Measurements from ENCODE around the gene ZNF629. TPM values are rescaled to one million over a fixed set of nuclear protein-coding genes. Genes with fewer than 3 reads are reported as not detected.

Gene ZNF629
- total and polyA plus RNA-seq, 2 experiments from 2014 or later = 4.1 to 20.3 TPM

DNA sequence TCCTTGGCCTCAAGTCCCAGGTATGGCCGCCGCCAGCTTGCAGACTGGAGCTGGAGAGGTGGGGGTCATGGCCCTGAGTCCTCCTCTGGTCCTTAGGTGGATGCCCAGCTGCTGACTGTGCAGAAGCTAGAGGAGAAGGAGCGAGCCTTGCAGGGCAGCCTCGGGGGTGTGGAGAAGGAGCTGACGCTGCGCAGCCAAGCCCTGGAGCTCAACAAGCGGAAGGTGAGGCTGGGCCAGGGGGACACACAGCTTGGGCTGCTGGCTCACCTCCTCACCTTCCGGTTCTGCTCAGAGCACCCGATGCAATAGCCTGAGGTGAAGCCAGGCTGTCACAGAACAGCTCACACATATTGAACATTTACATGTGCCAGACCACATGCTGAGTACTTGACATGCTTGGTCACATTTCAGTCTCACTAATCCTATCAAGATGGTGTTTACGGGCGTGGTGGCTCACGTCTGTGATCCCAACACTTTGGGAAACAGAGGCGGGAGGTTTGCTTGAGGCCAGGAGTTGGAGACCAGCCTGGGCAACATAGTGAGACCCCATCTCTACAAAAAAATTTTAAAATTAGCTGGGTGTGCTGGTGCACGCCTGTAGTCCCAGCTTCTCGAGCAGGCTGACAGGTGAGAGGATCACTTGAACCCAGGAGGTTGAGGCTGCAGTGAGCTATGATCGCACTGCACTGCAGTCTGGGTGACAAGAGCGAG lies 17.5 kb downstream of the ZNF629 start:
- H3K4me3 ChIP-seq = no peak overlapping the region
- no peak overlapping the region for H3K27ac Mint-ChIP-seq
- H3K79me2 ChIP-seq (replicated peaks; ENCODE audit: insufficient read depth) = peaks cover 2% of the 10 kb centered on the region; the same call in 1 of the 2 replicates
- no peak for DNase-seq (ENCODE audit: low spot score)
- H3K27me3 Mint-ChIP-seq (ENCODE audit: insufficient read depth, low read depth, poor library complexity) = peaks cover 8% of the 10 kb centered on the region
- H3K4me1 ChIP-seq (ENCODE audit: insufficient read depth) = no peaks in the 10 kb centered on the region
- TF ChIP-seq CREB1 (CRISPR knock-in tag; IDR thresholded peaks at IDR 0.05; ENCODE audit: low read depth) (no peak), ZNF331 (CRISPR knock-in tag; IDR thresholded peaks at IDR 0.05; ENCODE audit: low read depth) (no peak), JUNB (IDR thresholded peaks at IDR 0.05; ENCODE audit: unreplicated experiment) (no peak)
- TF ChIP-seq, protein P1, sequence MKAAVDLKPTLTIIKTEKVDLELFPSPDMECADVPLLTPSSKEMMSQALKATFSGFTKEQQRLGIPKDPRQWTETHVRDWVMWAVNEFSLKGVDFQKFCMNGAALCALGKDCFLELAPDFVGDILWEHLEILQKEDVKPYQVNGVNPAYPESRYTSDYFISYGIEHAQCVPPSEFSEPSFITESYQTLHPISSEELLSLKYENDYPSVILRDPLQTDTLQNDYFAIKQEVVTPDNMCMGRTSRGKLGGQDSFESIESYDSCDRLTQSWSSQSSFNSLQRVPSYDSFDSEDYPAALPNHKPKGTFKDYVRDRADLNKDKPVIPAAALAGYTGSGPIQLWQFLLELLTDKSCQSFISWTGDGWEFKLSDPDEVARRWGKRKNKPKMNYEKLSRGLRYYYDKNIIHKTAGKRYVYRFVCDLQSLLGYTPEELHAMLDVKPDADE (IDR thresholded peaks at IDR 0.05) = no peak
- no peak overlapping the region for H3K4me2 ChIP-seq
- no peaks in the 10 kb centered on the region for H3K4me1 Mint-ChIP-seq
- H3K9me3 Mint-ChIP-seq = no peaks in the 10 kb centered on the region
- no peak overlapping the region for H3K27ac ChIP-seq (ENCODE audit: low read depth)
- no peak overlapping the region for H2AFZ ChIP-seq
- no peaks in the 10 kb centered on the region for H3K9me2 ChIP-seq (ENCODE audit: insufficient read depth)
- no peak overlapping the region for H3K4me3 Mint-ChIP-seq
- H3K27me3 ChIP-seq (ENCODE audit: insufficient read depth) = no peaks in the 10 kb centered on the region
- peaks cover 11% of the 10 kb centered on the region for H4K20me1 ChIP-seq (replicated peaks; ENCODE audit: insufficient read depth)
- peaks cover 98% of the 10 kb centered on the region for H3K36me3 Mint-ChIP-seq (ENCODE audit: low read depth)
- H3K36me3 ChIP-seq (ENCODE audit: insufficient read depth) = peaks cover 33% of the 10 kb centered on the region
- peaks cover 6% of the 10 kb centered on the region for H3F3A ChIP-seq (replicated peaks; ENCODE audit: low read depth)
- no peak for ATAC-seq

DNA sequence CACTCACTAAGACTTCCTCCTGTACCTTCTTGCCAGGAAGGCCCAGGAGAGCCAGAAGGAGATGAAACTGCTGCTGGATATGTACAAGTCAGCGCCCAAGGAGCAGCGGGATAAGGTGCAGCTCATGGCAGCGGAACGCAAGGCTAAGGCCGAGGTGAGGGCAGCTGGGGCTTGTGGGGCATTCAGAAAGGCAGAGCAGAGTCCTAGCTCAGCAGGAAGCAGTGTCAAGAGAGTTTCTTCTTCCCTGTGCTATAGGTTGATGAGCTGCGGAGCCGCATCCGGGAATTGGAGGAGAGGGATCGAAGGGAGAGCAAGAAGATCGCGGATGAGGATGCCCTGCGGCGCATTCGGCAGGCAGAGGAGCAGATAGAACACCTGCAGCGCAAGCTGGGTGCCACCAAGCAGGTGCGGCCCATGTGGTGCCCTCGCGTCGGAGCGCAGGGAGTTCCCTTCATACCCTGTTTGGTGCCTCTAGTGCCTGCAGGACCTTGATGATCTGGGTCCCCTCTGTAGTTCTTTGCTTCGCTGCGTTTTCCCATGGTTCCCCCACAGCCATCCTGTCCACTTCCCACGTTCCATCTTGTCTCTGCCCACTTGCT lies 18.3 kb downstream of the ZNF629 start:
- H3K36me3 ChIP-seq (ENCODE audit: insufficient read depth) = peaks cover 40% of the 10 kb centered on the region
- H3K27ac ChIP-seq (ENCODE audit: low read depth) = no peak overlapping the region
- no peak for DNase-seq (ENCODE audit: low spot score)
- no peak overlapping the region for H3K4me2 ChIP-seq
- ATAC-seq = no peak
- H3K9me2 ChIP-seq (ENCODE audit: insufficient read depth) = no peaks in the 10 kb centered on the region
- H3K4me3 Mint-ChIP-seq = no peak overlapping the region
- peaks cover 8% of the 10 kb centered on the region for H3K27me3 Mint-ChIP-seq (ENCODE audit: insufficient read depth, low read depth, poor library complexity)
- no peaks in the 10 kb centered on the region for H3K4me1 Mint-ChIP-seq
- no peaks in the 10 kb centered on the region for H3K9me3 Mint-ChIP-seq
- H2AFZ ChIP-seq = no peak overlapping the region
- H3K4me3 ChIP-seq = no peak overlapping the region
- no peak overlapping the region for H3K27ac Mint-ChIP-seq
- no peaks in the 10 kb centered on the region for H3K4me1 ChIP-seq (ENCODE audit: insufficient read depth)
- no peaks in the 10 kb centered on the region for H3K27me3 ChIP-seq (ENCODE audit: insufficient read depth)
- TF ChIP-seq, protein P2, sequence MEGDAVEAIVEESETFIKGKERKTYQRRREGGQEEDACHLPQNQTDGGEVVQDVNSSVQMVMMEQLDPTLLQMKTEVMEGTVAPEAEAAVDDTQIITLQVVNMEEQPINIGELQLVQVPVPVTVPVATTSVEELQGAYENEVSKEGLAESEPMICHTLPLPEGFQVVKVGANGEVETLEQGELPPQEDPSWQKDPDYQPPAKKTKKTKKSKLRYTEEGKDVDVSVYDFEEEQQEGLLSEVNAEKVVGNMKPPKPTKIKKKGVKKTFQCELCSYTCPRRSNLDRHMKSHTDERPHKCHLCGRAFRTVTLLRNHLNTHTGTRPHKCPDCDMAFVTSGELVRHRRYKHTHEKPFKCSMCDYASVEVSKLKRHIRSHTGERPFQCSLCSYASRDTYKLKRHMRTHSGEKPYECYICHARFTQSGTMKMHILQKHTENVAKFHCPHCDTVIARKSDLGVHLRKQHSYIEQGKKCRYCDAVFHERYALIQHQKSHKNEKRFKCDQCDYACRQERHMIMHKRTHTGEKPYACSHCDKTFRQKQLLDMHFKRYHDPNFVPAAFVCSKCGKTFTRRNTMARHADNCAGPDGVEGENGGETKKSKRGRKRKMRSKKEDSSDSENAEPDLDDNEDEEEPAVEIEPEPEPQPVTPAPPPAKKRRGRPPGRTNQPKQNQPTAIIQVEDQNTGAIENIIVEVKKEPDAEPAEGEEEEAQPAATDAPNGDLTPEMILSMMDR (conservative IDR thresholded peaks at IDR 0.05; ENCODE audit: low read depth in 2 of 2) = no peak
- H3F3A ChIP-seq (replicated peaks; ENCODE audit: low read depth) = 0 out of 2 replicates have a peak, but pooled peaks cover 2% of the 10 kb centered on the region
- H3K79me2 ChIP-seq (replicated peaks; ENCODE audit: insufficient read depth) = peaks cover 11% of the 10 kb centered on the region
- H4K20me1 ChIP-seq (replicated peaks; ENCODE audit: insufficient read depth) = peaks cover 15% of the 10 kb centered on the region
- peaks cover 98% of the 10 kb centered on the region for H3K36me3 Mint-ChIP-seq (ENCODE audit: low read depth)
